Activated gamma-delta T cell treated with Interleukin-2 at 50 U/mL for 16 hours (primary cell): Measurements from ENCODE around the gene SEMA7A.

ENCODE experiments used
- DNase-seq: peaks from one replicate; pipeline ENCODE4 v3.0.0-alpha.2; 2020

SEMA7A gene

DNA sequence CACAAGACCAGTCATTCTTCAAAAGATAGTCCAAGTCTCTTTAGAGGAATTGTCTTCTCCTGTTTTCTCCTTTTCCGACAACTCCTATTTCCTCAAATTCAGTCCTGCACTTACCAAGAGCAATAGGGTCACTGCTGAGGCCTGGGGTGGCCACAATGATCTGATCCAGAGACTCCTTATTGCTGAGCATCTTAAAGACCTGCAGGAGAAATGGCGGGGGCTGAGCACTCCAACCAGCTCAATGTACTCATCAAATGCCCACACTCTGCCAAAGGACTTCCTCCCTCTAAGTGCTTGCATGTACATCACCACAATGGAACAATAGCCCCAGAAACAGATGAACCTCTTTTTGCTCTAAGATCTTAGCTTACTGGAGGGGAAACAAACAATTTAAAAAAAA, 17.6 kb upstream of the SEMA7A start:
- no peak for DNase-seq

DNA sequence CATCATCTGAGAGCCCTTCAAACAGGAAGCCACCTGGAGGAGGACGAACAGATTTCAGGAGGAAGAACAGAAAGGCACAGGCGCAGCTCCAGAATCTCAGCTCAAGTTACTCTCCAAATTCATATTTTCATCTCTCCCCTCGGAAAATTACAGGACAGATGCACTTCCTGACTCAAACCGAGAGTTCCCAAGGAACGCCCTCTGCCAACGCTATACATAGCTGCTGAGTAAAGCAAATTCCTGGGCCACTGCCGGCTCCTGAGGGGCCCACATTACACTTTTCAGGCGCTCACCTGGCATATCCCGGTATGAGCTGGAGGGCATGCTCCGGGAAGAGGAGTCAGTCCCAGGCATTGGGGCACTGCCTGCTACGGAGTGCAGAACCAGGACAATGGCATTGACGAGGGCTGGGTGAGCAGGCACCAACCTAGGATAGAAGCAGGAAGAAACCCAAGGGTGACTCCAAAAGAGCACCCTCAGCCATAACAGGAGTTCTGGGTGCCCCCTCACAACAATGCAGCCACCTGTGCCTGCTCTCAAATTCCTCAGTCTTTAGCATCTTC, 16.0 kb upstream of the SEMA7A start:
- DNase-seq, result no peak

DNA sequence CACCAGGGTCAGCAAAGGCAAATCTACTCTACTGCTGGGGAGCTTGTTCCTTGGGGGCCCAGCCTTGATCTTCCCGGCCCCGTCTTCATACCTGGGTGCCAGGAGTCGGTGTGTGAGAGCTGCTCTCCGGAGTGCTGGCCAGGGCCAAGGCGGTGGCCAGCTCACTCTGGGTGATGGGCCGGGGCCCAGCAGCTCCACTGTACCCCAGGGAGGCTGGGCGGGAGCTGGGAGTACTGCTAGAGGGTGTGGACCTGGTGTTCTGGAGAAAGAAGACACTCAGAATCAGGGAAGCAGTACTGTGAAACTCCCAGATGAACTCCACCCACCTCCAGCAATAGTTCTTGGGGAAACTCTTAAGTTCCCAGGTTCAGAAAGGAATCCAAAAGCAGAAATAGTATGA, 15.3 kb upstream of the SEMA7A start:
- DNase-seq, result no peak

DNA sequence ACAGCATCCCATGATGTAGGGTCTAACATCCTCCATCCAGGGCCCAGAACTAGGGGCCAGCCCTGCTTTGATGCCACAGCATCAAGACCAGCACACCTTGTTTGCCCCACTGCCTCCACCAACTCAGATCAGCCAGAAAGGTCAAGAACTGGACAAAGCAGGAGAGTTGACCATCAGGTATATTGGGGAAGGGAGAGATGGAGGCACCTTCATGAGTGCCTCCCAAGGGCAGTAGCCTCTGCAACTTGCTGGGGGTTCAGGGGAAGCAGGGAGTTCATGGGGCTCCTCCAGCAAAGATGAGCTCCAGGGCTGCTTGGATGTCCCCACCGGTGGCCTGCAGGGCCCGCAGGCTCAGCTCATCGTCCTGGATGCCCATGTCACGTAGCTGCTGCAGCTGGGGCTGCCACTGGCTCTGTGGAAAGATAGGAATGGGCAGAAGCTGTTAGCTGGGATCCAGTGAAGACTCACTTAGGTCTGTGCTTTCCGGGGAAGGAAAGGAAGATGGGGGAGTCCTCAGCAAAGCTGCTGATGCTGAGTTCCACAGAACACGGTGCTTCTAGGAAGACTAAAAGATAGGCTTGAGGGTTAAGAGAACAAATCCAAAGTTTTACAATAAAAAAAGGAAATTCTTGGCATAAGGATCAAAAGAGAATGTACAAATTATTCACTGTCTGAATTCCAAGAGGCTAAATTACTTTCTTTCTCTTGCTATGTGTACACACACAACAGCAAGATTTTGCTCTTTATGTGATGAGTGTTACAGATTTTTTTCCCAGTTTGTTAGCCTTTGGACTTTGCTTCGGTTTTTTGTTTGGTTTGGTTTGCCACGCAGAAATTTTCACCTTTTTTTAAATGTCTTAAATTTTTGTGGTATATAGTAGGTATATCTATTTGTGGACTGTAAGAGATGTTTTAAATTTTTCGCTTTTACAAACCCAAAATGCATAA, 12.3 kb upstream of the SEMA7A start:
- no peak for DNase-seq

DNA sequence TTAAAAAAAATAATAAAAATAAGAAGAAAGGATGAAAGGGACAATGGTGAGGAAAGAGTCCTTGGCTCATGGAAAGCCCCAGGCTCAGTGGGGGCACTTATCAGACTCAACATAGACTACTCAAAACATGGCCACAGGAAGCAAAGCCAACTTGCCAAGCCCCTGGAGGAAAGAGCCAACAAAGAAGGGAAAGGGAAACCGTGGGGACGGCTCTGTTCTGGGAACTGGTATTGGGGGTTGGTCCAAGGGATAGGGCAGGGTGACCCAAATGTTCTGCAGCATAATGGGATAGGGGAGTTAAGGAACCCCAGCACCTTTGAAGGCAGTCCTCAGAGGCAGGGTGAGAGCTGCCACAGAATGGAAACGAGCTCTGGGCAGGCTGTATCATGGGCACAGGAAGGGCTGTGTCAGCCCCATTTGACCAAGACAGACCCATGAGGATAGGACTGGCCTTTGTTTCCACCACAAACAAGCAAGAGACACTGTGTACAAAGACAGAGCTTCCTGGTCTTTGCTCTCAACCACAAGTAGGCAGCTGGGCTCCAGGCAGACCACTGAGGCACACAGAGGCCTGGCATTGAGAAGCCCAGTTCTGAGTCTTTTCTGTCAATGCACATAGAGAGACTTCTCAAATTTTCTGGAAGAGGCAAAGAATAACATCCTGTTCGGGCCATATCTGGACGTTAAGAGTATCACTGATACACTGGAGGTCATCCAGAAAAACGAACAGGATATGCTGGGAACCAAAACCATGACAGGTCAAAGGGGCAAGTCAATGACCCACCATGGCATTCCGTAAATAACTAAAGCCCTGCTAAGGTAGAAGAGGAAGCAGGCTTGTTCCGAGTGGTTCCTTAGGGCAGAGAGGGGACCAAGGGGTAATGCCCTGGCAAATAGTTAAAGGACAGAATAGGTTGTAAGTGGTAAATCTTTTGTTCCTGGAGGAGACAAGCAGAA, 10.6 kb upstream of the SEMA7A start:
- DNase-seq, result no peak

DNA sequence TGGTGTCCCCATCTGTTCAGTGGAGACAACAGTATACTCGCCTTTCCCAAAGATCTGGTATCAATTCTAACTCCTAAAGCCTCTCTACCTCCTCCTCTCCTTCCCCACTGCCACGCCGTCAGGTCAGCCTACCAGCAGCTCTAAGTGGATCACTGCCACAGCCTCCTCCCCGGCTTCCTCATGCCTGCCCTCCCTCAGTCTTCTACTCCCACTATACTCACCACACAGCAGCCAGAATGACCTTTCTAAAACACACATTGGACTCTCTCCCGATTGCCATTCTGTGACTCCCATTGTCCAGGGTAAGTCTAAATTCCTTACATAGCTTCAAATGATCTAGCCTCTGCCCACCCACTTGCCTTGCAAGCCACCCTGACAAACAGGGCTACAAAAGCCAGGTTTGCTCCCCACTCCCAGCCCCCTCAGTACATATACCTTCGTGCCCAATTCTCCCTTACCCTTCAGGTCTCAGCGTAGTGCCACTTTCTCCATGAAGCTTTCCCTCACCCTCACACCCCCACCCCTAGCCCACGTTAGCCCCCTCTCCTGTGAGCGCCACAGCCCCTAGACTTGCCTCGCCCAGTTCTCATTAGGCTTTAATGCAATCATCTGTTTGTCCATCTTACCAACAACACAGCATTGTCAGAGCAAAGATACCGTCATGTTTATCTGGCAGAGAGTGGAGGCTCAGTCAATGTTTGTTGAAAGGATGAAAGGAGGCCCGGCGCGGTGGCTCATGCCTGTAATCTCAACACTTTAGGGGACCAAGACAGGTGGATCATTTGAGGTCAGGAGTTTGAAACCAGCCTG, 9.5 kb upstream of the SEMA7A start:
- DNase-seq, result no peak

DNA sequence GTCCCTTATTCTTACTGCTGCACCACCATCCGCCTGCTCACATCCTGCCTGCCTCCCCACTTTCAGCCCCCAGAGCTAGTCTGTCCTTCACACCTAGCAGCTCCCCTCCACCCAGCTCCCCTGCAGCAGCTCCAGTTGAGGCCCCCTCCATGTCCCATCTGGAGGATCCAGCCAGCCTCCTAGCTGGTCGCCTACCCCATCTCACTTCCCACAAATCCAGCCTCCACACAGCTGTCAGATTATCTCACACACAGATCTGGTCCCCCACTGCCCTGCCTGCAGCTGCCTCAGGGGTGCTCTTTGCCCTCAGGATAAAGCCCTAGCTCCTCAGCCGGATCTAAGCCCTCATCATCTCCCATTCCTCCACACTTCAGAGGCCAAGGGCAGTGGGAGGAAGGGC, 8.8 kb upstream of the SEMA7A start:
- DNase-seq, result no peak

DNA sequence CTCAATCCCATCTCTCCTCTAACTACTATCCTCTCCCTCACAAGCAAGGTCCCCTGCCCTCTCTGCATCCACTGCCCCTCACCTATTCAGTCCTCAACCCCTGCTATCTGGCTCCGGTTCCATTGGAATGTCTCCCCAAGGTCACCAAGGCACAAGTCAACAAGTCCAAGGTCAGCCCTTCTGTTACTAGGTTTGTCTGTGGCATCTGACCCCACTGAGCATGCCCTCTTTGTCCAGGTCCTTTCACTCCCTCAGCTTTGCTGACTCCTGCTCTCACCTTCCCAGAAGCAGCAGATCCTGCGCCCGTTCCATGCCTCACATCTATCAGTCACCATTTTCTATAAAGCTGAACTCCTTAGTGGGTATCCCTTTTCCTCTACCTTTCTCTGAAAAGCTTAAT, 8.3 kb upstream of the SEMA7A start:
- DNase-seq, result no peak

DNA sequence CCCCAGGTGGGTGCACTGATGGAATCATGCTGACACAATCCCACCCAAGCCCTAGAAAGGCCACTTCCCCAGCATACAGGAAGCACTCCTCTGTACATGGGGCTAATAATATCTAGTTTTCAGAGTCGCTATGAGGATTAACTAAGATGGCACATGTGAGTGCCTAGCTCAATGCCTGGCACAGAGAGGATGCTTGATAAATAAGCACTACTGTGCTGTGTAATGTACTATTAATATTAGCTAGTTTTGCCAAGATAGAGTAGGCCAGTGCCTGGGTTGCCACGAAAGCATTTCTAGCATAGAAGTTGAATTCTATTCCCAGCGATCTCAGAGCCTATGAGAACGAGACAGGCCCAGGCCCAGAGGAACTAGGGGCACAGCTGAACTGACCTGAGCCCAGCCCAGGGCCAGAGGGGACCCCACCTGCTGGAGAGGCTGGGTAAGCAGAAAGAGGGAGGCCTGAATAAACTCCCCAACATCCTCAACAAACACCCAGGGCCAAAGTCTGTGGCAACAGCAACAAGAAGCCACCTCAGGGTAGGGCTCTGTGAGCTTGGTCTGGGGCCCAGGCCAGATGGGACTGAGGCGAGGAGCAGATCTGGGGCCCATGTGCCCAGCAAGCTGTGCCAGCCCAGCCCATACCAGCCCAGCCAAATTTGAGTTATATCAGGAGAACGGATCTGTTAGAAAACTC, 7.6 kb upstream of the SEMA7A start:
- no peak for DNase-seq

DNA sequence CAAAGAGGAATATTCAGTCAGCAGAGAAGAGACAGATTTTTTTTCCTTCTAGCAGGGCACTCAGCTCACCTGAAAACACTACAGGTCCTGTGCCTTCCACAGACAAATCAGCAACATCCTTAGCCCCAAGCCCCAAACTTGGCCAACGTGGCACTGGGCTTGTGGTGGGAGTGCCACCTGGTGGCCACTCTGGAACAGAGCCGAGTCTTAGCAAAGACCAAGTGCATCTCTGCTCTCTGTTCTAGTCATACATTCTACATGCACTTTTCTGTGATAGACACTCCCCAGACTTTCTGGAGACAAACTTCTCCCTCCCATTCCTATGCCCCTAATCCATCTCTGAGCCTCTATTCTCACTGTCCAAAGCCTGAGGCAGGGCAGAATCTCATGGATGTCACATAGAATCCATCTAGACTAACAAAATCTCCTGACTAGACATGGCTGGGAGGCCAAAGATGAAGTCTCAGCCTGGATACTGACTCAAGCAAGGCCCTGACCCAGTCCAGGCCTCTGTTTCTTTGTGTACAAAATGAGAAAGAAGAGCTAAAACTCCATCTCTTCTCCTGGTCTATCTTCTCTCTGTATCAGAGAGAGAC, 5.1 kb upstream of the SEMA7A start:
- peak; percentile 79 for DNase-seq

DNA sequence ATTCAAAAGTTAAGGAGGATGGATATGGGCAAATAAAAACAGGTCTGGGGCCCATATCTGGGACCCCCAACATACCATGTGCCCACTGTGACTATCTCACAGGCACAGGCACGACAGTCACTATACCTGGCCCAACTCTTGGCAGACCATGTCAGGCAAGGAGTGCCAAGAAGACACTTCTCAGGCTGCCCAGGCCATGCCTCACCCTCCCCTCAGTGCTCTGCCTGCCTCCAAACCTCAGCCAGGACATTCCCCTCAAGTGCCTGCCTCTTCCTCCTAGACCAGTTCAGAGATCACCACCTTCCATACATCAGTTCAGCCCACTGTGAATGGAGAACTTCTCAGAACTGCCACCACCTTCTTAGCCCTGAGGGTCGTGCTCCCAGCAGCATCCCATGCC, 4.4 kb upstream of the SEMA7A start:
- no peak for DNase-seq

DNA sequence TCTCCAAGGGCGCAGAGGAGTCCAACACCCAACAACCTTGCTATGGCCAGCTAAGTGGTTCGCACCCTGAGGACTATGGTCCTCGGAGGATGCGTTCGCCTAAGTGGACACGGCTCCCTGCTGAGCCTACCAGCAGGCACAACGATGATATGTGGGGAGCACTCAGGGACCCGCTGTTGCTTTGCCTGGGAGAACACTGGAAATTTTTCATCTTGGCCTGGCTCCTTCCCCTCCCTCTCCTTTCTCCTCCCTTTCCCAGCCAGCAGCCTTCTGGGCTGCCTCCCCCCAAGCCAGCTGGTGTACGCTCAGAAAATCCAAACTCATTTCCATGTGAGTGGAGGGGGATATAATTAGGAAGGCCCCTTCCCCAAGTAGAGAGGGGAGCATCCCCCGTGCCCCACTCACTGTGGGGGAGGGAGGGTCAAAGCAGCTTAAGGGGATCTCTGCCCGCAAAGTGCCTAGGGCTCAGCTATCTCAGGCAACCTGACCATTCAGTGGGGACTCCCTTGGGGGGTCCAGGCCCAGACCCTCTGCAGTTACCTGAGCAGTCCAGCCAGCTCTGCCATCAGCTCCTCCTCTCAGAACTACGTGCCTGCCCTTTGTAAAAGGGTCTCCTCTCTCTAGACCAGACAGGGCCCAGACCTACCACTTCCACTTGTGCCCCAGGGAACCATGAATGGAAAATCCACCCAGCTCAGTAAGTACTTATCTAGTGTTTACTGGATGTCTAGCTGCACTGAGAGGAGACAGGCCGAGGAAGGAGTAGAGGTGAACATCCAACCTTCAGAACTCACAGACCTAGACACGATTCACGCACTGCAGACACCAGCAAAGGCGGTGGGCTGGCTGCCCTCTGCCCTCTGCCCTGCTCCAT, 742 bp upstream of the SEMA7A start:
- DNase-seq, result no peak

DNA sequence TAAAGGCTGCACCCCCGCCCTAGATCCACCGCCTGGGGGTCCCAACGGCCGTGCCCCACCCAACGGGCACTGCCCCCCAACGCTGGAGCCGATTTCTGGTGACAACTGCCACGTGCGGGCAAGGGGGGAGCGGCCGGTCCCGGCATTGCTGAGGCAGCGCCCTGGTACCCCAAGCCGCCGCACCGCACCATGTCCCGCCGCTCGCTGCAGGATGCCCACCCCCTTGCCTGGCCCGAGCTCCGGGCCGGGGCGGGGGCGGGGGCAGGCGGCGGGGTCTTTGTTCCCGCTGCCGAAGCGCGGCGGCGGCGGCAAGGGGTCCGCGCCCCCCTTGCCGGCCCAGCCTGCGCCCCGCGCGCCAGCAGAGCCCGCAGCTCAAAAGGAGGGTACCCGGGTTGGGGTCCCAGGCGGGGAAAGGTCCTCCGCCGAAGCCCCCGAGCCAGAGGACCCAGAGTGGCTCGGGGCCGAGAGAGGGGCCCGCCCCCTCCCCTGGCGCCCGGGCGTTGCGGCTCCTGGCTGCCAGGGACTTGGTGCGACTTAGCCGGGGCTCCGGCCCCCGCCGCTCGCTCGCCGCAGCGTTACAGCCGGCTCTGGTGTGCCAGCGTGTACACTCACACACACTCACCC, 678 bp downstream of the SEMA7A start:
- no peak for DNase-seq

DNA sequence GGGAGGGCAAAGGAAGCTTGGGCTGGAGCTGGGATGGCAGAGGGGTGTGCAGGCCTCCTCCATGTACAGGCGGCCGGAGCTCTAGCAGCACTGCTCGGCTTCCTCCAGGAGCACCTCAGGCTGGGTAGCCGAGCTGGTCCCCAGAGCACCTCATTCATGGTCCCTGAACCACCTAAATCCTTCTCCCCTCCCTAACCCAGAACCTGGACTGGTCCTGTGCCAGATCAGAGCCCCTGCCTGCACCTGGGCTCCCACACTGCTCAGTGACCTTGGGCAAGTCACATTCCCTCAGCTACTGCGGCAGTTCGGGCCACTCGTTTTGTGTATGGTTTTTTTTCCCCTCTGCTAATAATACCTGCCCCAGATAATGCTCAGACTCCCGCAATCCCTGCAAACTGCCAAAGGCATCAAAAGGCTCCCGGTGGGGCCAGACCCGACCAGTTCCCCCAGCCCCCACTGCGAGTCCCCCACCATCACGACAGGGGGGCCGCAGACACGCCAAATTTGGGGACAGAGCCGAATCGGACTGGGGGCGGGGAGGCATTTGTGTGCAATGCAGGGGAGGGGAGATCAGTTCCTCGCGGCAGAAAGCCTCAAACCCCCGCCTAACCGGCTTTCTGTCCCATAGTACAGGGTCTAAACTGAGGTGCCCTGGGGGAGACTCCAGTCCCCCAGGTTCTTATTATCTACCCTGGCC, 1.3 kb downstream of the SEMA7A start:
- no peak for DNase-seq

DNA sequence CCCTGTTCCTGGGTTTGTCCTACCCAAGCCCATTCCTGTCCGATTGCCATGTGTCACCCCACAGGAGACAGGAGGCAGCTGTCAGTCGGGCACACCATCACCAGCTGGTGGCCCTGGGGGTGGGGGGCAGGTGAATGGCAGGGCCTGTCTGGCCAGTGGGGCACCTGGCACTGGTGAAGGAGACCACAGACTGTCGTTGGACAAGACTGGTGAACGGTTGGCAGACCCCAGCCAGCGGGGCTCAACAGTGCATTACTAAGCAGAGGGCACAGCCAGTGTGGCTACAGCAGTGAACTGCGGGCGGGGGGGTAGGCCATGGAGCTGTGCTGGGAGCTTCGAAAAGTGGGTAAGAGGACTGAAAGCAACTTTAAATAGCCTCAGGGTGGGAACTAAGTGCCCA, 2.1 kb downstream of the SEMA7A start:
- DNase-seq, result no peak

DNA sequence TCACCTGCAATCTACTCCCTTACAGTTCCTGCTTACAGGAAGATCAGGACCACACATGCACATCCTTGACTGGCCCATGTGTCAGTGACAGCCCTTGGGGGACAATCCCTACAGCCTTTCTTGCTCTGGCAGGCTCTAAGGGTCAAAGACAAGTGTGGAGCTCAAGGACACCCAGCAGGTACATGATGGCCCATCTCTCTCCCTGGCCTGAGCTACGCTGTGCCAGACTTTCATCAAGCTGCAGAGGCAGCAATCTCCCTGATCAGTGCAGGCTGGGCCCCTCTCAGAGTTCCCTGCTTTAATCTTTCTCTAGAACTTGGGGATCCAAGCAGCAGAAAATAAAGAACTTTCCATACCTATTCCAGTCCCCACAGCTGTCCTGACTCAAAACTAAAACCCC, 2.6 kb downstream of the SEMA7A start:
- DNase-seq, result no peak

DNA sequence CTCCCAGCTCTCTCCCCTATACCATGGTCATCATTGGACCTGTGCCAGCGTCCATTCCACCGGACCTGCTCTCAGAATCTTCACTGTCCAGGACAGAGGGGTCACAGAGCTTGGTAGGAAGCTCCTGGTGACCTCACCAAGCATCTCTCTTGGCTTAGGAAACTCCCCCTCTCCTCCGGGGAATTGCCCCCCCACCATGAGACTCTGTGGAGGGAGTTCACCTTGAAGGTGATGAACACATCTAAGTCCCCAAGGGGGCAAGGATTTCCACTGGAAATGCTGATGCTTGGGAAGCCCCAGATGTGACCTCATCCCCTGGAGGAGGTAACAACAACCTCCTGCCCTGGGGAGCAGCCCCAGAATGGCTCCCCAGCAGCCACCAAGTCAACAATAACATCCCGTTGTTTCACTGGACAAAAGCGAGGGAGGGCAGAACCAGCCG, 3.2 kb downstream of the SEMA7A start:
- DNase-seq, result no peak

DNA sequence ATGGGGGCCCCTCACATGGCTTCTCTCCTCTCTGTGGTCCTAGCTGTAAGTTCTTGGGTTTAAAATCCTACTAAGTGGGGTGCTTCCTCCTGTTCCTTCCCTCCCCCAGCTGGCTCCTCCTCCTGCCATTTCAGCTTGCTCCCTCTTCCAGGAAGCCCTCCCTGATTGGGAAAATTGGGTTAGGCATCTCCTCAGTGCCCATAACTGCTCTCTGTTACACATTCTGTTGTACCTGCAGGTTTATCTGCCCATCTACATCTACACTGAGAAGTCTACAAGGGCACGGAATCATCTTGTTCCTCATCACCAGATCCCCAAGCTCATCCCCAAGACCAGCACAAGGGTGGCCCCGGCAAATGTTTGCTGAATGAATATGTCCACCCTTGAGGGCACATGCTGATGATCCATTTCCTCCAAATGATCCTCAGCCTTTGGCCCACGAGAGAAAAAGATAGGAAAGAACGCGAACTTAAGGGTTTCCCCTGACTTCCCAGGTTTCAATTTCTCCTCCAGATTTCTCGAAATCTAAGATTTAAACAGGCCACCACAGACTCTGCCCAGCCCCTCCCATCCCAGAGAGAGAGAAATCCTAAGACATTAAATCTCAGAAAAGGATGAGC, 3.9 kb downstream of the SEMA7A start:
- DNase-seq, result no peak
